ENCODE measurements around the gene BLTP1. TPM values are rescaled to one million over a fixed set of nuclear protein-coding genes. Genes with fewer than 3 reads are reported as not detected.

The BLTP1 gene
- total and polyA plus RNA-seq, 2 donors from 2014 or later, result 14.2 to 74.2 TPM

- no peak for TF ChIP-seq CTCF (IDR thresholded peaks at IDR 0.05; ENCODE audit: borderline replicate concordance, extremely low read depth, insufficient read depth)
- FAIRE-seq, result no peak
- Histone ChIP-seq H3K9me3 (ENCODE audit: control insufficient read depth in 2 of 3, insufficient read depth in 1 of 3, low read length in 3 of 3) (no peaks in the 10 kb centered on the region), H3K27me3 (ENCODE audit: control insufficient read depth, insufficient read depth, low read length) (no peaks in the 10 kb centered on the region), H3K9ac (ENCODE audit: low read length in 3 of 3) (no peak overlapping the region), H3K4me3 (ENCODE audit: low read length in 3 of 3) (no peak overlapping the region), H3K27ac (ENCODE audit: low read depth in 2 of 2, low read length in 2 of 2) (no peak overlapping the region), H3K36me3 (ENCODE audit: control insufficient read depth in 2 of 3, insufficient read depth in 3 of 3, low read length in 3 of 3) (peaks cover 3 to 26% (median 9%) of the 10 kb centered on the region in 3 donors), H3K4me1 (ENCODE audit: control insufficient read depth in 2 of 3, insufficient read depth in 2 of 3, low read depth in 1 of 3, low read length in 3 of 3) (no peaks in the 10 kb centered on the region)
- DNase-seq, result no peak
- intact Hi-C loops (cut with DNase I), result no loop called here
These were observed 43.6 kb downstream of the BLTP1 start for GRCh38 chr4:122195718-122196117.

Other genes starting within 250 kb of the BLTP1 start
- gene TRPC3, start 200.3 kb upstream of the BLTP1 start, total RNA-seq, result 0.44 TPM
- 0.17 TPM for gene TRPC3, start 200.3 kb upstream of the BLTP1 start, polyA plus RNA-seq (ENCODE audit: insufficient read depth, low read depth, low replicate concordance)
- gene ADAD1, start 226.7 kb downstream of the BLTP1 start, total RNA-seq, result not detected
- gene ADAD1, start 226.7 kb downstream of the BLTP1 start, polyA plus RNA-seq (ENCODE audit: insufficient read depth, low read depth, low replicate concordance), result not detected